Neural progenitor cell (in vitro differentiated cells): ENCODE results near the gene NFATC1. TPM values are rescaled to one million over a fixed set of nuclear protein-coding genes. Genes with fewer than 3 reads are reported as not detected.

ENCODE experiments used
- DNase-seq: peaks from one replicate; pipeline ENCODE4 v3.0.0-alpha.2; 2016; ENCODE audit warnings: low spot score
- H2AFZ ChIP-seq: fragments of 200-600 bp; sonication (generic); replicated peaks from 2 replicates; pipeline ENCODE4 v1.6.1; 2016; ENCODE audit warnings: antibody characterized with exemption
- H3F3A ChIP-seq: fragments of 200-600 bp; sonication (generic); 2 replicates; pipeline ENCODE4 v1.6.1; 2016; ENCODE audit warnings: antibody characterized with exemption, low read depth
- H3K27ac ChIP-seq: fragments of 200-600 bp; sonication (generic); 2 replicates; pipeline ENCODE4 v1.5.1; 2016; ENCODE audit warnings: mild to moderate bottlenecking
- H3K27me3 ChIP-seq: fragments of 200-600 bp; sonication (generic); 2 replicates; pipeline ENCODE4 v1.6.1; 2016; ENCODE audit warnings: mild to moderate bottlenecking, moderate library complexity
- H3K36me3 ChIP-seq: fragments of 200-600 bp; sonication (generic); 2 replicates; pipeline ENCODE4 v1.5.1; 2016
- H3K4me1 ChIP-seq: fragments of 200-600 bp; sonication (generic); 2 replicates; pipeline ENCODE4 v1.6.1; 2016; ENCODE audit warnings: mixed run types
- H3K4me2 ChIP-seq: fragments of 200-600 bp; sonication (generic); 2 replicates; pipeline ENCODE4 v1.6.1; 2016
- H3K4me3 ChIP-seq: fragments of 200-600 bp; sonication (generic); 2 replicates; pipeline ENCODE4 v1.5.1; 2016
- H3K79me2 ChIP-seq: fragments of 200-600 bp; sonication (generic); 2 replicates; pipeline ENCODE4 v1.6.1; 2016; ENCODE audit warnings: low read depth
- H3K9ac ChIP-seq: fragments of 200-600 bp; sonication (generic); 2 replicates; pipeline ENCODE4 v1.6.1; 2016
- H3K9me3 ChIP-seq: fragments of 200-600 bp; sonication (generic); 2 replicates; pipeline ENCODE4 v1.5.1; 2016; ENCODE audit warnings: low read depth
- H4K20me1 ChIP-seq: fragments of 200-600 bp; sonication (generic); 2 replicates; pipeline ENCODE4 v1.6.1; 2016; ENCODE audit warnings: low read depth
- H3K27ac Mint-ChIP-seq: 3 replicates; pipeline ENCODE4 v1.8.0; 2021; ENCODE audit warnings: mixed read lengths
- H3K27me3 Mint-ChIP-seq: 2 replicates; pipeline ENCODE4 v1.8.0; 2022; ENCODE audit warnings: low read depth, mild to moderate bottlenecking, inconsistent platforms, moderate library complexity, mixed read lengths; ENCODE audit not compliant: insufficient read depth
- H3K36me3 Mint-ChIP-seq: 3 replicates; pipeline ENCODE4 v1.8.0; 2021; ENCODE audit warnings: mixed read lengths
- H3K4me1 Mint-ChIP-seq: 3 replicates; pipeline ENCODE4 v1.8.0; 2021; ENCODE audit warnings: mixed read lengths
- H3K4me3 Mint-ChIP-seq: 3 replicates; pipeline ENCODE4 v1.8.0; 2021; ENCODE audit warnings: mild to moderate bottlenecking, moderate library complexity, mixed read lengths
- H3K9me3 Mint-ChIP-seq: 3 replicates; pipeline ENCODE4 v1.8.0; 2020; ENCODE audit warnings: mixed read lengths
- EZH2 ChIP-seq: fragments of 200-600 bp; sonication (generic); IDR thresholded peaks from 2 replicates; pipeline ENCODE4 v1.6.1; 2017; ENCODE audit warnings: antibody characterized with exemption, mild to moderate bottlenecking, moderate library complexity
- EZH2phosphoT487 ChIP-seq: fragments of 200-600 bp; sonication (generic); IDR thresholded peaks from 2 replicates; pipeline ENCODE4 v1.6.1; 2017; ENCODE audit warnings: antibody characterized with exemption
- total RNA-seq: library from RNA; depleted of rRNA; stranded (reverse); fragments of >200 nt; gene quantifications from 2 replicates; pipeline ENCODE4 v1.2.3, GENCODE V29; 2015; ENCODE audit warnings: low replicate concordance
- TF ChIP-seq, protein P1 (sequence below): fragments of 200-600 bp; sonication (generic); IDR thresholded peaks from 2 replicates; pipeline ENCODE4 v1.5.1; 2017; ENCODE audit warnings: antibody characterized with exemption, mild to moderate bottlenecking

The NFATC1 gene
- total RNA-seq, 1 donor from 2014 or later, result 2.3 TPM

DNA sequence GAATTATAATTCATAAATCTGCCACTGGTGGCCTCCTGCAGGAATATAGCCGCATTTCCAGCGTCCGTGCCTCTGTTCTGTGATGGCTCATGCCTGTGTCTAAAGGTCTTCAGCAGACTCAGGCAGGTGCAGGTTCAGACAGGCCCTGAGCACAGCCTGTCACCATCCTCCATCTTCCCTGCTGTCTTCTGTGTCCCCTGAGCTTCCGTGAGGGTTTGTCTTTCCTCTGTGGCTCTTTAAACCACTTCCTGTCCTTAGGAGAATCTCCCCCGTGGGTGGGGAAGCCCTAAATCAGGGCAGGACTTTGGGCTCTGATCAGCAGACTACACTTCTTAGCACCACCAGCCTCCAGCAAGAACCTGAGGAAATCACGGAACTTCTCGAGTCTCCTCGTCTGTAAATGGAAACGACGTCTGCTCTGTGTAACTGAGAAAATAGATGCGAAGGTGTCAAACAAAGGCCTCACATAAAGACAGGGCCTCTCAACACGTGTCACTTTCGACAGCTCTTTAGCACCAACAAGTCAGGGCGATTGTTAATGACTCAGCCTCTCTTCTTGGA lies 24.1 kb upstream of the NFATC1 start:
- no peaks in the 10 kb centered on the region for H3F3A ChIP-seq

DNA sequence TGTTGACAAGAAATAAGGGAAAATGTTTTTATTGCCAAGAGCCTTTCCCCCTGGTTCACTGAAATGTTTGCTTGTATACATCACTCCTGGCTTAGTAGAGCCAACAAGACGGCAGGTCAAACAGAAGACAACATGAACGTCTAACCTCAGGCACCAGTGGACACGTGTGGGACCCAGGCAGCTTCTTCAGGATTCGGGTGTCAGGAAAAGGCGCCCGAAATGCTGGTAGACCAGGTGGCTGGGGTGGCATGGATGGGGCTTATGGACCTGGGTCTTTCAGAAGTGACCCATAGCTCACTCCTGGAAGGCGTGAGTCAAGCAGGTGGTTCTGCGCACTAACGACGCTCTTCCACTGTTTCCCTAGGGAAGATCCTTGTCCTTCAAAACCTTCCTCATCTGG lies 23.3 kb upstream of the NFATC1 start:
- no peaks in the 10 kb centered on the region for H4K20me1 ChIP-seq
- DNase-seq, result no peak
- no peak overlapping the region for H3K4me3 ChIP-seq
- no peak overlapping the region for H3K9ac ChIP-seq
- no peaks in the 10 kb centered on the region for H3K27me3 Mint-ChIP-seq
- H3K27me3 ChIP-seq, result no peaks in the 10 kb centered on the region
- H3K27ac ChIP-seq, result no peak overlapping the region
- H3K4me3 Mint-ChIP-seq, result no peak overlapping the region
- no peaks in the 10 kb centered on the region for H3K36me3 ChIP-seq
- no peaks in the 10 kb centered on the region for H3K9me3 ChIP-seq
- H3K4me2 ChIP-seq, result no peak overlapping the region
- H3K4me1 ChIP-seq, result no peaks in the 10 kb centered on the region
- no peaks in the 10 kb centered on the region for H3K9me3 Mint-ChIP-seq
- peaks cover 14% of the 10 kb centered on the region for H3K36me3 Mint-ChIP-seq
- no peaks in the 10 kb centered on the region for H3K79me2 ChIP-seq
- H3F3A ChIP-seq, result no peaks in the 10 kb centered on the region
- no peak for TF ChIP-seq EZH2
- no peak for TF ChIP-seq EZH2phosphoT487
- TF ChIP-seq, protein P1, sequence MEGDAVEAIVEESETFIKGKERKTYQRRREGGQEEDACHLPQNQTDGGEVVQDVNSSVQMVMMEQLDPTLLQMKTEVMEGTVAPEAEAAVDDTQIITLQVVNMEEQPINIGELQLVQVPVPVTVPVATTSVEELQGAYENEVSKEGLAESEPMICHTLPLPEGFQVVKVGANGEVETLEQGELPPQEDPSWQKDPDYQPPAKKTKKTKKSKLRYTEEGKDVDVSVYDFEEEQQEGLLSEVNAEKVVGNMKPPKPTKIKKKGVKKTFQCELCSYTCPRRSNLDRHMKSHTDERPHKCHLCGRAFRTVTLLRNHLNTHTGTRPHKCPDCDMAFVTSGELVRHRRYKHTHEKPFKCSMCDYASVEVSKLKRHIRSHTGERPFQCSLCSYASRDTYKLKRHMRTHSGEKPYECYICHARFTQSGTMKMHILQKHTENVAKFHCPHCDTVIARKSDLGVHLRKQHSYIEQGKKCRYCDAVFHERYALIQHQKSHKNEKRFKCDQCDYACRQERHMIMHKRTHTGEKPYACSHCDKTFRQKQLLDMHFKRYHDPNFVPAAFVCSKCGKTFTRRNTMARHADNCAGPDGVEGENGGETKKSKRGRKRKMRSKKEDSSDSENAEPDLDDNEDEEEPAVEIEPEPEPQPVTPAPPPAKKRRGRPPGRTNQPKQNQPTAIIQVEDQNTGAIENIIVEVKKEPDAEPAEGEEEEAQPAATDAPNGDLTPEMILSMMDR, result no peak
- no peak overlapping the region for H3K27ac Mint-ChIP-seq
- peaks cover 3% of the 10 kb centered on the region for H3K4me1 Mint-ChIP-seq
- H2AFZ ChIP-seq, result no peak overlapping the region

More for the DNA sequence above, 24.1 kb upstream of the NFATC1 start:
- H3K9me3 ChIP-seq, result no peaks in the 10 kb centered on the region
- H3K9ac ChIP-seq, result no peak overlapping the region
- Mint-ChIP-seq H3K27me3 (no peaks in the 10 kb centered on the region), H3K9me3 (no peaks in the 10 kb centered on the region), H3K4me1 (peaks cover 3% of the 10 kb centered on the region), H3K27ac (peak overlapping the region; percentile 72), H3K36me3 (peaks cover 14% of the 10 kb centered on the region), H3K4me3 (no peak overlapping the region)
- no peaks in the 10 kb centered on the region for H3K27me3 ChIP-seq
- H4K20me1 ChIP-seq, result no peaks in the 10 kb centered on the region
- H3K36me3 ChIP-seq, result no peaks in the 10 kb centered on the region
- H3K27ac ChIP-seq, result no peak overlapping the region
- H3K79me2 ChIP-seq, result no peaks in the 10 kb centered on the region
- DNase-seq, result no peak
- H3K4me3 ChIP-seq, result no peak overlapping the region
- TF ChIP-seq, protein P1, result no peak
- no peaks in the 10 kb centered on the region for H3K4me1 ChIP-seq
- H3K4me2 ChIP-seq, result no peak overlapping the region
- H2AFZ ChIP-seq, result no peak overlapping the region

DNA sequence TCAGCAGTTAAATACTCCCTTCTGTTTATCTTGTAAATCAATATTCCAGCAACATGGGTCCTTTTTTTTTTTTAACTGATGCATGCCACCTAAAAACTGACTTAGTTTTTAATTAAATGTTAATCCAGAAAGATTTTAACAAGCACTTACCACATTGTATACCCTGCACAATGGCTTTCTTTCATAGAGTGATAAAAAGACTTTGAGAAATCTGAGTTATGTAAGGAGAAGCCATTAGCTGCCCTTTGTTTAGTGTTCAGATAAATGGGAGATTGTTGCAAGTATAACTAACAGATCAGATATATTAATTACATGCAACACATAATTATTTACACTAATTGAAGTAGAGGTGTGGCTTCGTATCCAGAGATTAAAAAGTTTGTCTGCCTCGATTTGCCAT lies 22.7 kb upstream of the NFATC1 start:
- Mint-ChIP-seq H3K36me3 (peaks cover 16% of the 10 kb centered on the region), H3K4me1 (peaks cover 3% of the 10 kb centered on the region), H3K27me3 (no peaks in the 10 kb centered on the region), H3K27ac (no peak overlapping the region), H3K4me3 (no peak overlapping the region), H3K9me3 (no peaks in the 10 kb centered on the region)
- H3K4me1 ChIP-seq, result no peaks in the 10 kb centered on the region
- no peak overlapping the region for H3K9ac ChIP-seq
- no peak for DNase-seq
- H4K20me1 ChIP-seq, result no peaks in the 10 kb centered on the region
- H3K27ac ChIP-seq, result no peak overlapping the region
- no peak overlapping the region for H3K4me2 ChIP-seq
- H2AFZ ChIP-seq, result no peak overlapping the region
- H3K4me3 ChIP-seq, result no peak overlapping the region
- no peaks in the 10 kb centered on the region for H3K36me3 ChIP-seq
- TF ChIP-seq EZH2phosphoT487, result no peak
- TF ChIP-seq, protein P1, result no peak
- TF ChIP-seq EZH2, result no peak
- H3K9me3 ChIP-seq, result no peaks in the 10 kb centered on the region
- no peaks in the 10 kb centered on the region for H3K79me2 ChIP-seq
- H3K27me3 ChIP-seq, result no peaks in the 10 kb centered on the region
- H3F3A ChIP-seq, result no peaks in the 10 kb centered on the region
